ENCODE data around the gene OR5D16. TPM values are rescaled to one million over a fixed set of nuclear protein-coding genes. Genes with fewer than 3 reads are reported as not detected.

OR5D16 gene
- not detected for total RNA-seq (2021; fragmentation: NEBNext Ultra II Directional; extraction: Animal tissue kit (Norgen Biotek cat#: 25700))
- long read RNA-seq, result 0 reads

- peaks cover 4% of the 10 kb centered on the region; the same call in 1 of the 2 replicates for H3K36me3 Mint-ChIP-seq (ENCODE audit: low read depth)
- TF ChIP-seq, protein P1, sequence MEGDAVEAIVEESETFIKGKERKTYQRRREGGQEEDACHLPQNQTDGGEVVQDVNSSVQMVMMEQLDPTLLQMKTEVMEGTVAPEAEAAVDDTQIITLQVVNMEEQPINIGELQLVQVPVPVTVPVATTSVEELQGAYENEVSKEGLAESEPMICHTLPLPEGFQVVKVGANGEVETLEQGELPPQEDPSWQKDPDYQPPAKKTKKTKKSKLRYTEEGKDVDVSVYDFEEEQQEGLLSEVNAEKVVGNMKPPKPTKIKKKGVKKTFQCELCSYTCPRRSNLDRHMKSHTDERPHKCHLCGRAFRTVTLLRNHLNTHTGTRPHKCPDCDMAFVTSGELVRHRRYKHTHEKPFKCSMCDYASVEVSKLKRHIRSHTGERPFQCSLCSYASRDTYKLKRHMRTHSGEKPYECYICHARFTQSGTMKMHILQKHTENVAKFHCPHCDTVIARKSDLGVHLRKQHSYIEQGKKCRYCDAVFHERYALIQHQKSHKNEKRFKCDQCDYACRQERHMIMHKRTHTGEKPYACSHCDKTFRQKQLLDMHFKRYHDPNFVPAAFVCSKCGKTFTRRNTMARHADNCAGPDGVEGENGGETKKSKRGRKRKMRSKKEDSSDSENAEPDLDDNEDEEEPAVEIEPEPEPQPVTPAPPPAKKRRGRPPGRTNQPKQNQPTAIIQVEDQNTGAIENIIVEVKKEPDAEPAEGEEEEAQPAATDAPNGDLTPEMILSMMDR (IDR thresholded peaks at IDR 0.05), result no peak
- no peaks in the 10 kb centered on the region for H3K27me3 Mint-ChIP-seq (ENCODE audit: insufficient read depth)
- no peaks in the 10 kb centered on the region for H3K4me1 Mint-ChIP-seq (ENCODE audit: low read depth)
- no peak within 1 kb of the TSS for H3K4me3 Mint-ChIP-seq
- H3K27ac Mint-ChIP-seq, result no peak within 1 kb of the TSS
- no peak for DNase-seq
- H3K9me3 Mint-ChIP-seq, result peaks cover 12% of the 10 kb centered on the region
Observed at GRCh38 chr11:55838452-55838851, at the start of gene OR5D16. OR5D16 (plus strand) TSS chr11:55838752; CDS start chr11:55838752, 0 bp downstream.

DNA sequence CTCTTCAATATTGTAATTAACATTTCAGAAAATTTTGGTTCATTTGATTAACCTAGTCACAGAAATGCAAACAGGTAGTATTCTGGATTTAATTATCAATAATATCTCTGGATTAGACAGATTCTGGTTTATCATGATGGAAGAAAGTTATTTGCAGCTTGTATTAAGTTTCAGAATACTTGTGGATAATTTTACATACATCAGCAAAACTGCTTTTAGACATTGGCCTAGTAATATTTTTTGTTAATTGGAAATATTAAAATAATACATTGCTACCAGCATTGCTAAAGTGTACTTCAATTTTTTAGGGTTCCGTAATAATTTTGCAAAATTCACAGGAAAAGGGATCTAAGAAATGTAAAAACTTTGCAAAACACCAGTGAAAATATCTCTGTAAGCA is 46.9 kb upstream of the OR5D16 start:
- no peak for DNase-seq
- TF ChIP-seq, protein P1 (IDR thresholded peaks at IDR 0.05), result no peak
- Mint-ChIP-seq H3K27me3 (ENCODE audit: insufficient read depth) (no peaks in the 10 kb centered on the region), H3K27ac (no peak overlapping the region), H3K36me3 (ENCODE audit: low read depth) (no peaks in the 10 kb centered on the region), H3K9me3 (peaks cover 14% of the 10 kb centered on the region), H3K4me1 (ENCODE audit: low read depth) (no peaks in the 10 kb centered on the region), H3K4me3 (no peak overlapping the region)

DNA sequence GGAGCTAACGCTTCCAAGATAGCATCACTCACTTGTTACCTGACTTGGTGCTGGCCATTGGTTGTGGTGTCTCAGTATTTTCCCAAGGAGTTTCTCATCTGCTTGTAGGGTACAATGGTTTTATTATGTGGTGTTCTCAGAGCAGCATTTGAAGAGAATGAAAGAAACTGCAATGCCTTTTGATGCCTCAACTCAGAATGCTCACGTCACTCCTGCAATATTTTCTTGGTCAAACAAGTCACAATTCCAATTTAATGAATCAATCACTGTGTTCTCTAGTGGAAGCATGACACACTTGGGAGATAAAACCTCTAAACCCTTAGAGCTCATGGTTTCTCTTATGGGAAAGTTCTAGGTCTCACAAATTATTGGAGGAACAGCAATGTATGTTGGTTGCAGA is 45.2 kb upstream of the OR5D16 start:
- H3K4me3 Mint-ChIP-seq, result no peak overlapping the region
- no peak overlapping the region for H3K27ac Mint-ChIP-seq
- TF ChIP-seq, protein P1 (IDR thresholded peaks at IDR 0.05), result no peak
- H3K27me3 Mint-ChIP-seq (ENCODE audit: insufficient read depth), result no peaks in the 10 kb centered on the region
- H3K4me1 Mint-ChIP-seq (ENCODE audit: low read depth), result no peaks in the 10 kb centered on the region
- H3K36me3 Mint-ChIP-seq (ENCODE audit: low read depth), result no peaks in the 10 kb centered on the region
- no peak for DNase-seq
- peaks cover 14% of the 10 kb centered on the region for H3K9me3 Mint-ChIP-seq

DNA sequence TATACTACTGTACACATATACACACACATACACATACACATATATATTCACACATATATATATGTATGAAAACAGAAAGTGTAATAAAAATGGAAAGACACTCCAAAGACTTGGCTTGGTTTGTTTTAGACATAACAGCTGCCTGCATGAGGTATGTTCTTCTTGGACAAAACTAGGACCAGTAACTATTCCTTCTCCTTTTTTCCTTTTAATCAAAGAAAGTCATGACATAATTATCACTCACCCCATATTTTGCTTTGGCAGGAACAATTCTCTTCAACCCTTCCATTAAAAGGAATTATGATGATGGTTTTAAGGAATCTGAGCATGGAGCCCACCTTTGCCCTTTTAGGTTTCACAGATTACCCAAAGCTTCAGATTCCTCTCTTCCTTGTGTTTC is 43.3 kb upstream of the OR5D16 start, which contains the start of gene OR5D14:
Gene OR5D14, plus strand, starts transcription at position 301 of the 400 bp plus-strand sequence. Its CDS starts 0 bp downstream, at position 301.
- peaks cover 19% of the 10 kb centered on the region for H3K9me3 Mint-ChIP-seq
- H3K4me3 Mint-ChIP-seq, result no peak within 1 kb of the TSS
- no peaks in the 10 kb centered on the region for H3K4me1 Mint-ChIP-seq (ENCODE audit: low read depth)
- H3K27me3 Mint-ChIP-seq (ENCODE audit: insufficient read depth), result no peaks in the 10 kb centered on the region
- DNase-seq, result no peak
- TF ChIP-seq, protein P1 (IDR thresholded peaks at IDR 0.05), result no peak
- no peak within 1 kb of the TSS for H3K27ac Mint-ChIP-seq
- H3K36me3 Mint-ChIP-seq (ENCODE audit: low read depth), result no peaks in the 10 kb centered on the region

DNA sequence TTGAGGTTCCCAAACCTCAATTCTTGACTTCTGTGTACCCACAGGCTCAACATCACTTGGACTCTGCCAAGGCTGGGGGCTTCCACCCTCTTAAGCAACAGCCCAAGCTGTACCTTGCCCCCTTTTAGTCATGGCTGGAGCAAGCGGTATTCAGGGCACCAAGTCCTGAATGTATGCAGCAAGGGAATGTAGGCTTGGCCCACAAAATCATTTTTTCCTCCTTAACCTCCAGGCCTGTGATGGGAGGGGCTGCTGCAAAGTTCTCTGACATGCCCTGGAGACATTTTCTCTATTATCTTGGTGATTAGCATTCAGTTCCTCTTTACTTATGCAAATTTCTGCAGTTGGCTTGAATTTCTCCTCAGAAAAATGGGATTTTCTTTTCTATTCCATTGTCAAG is 32.3 kb upstream of the OR5D16 start:
- DNase-seq, result no peak
- no peaks in the 10 kb centered on the region for H3K36me3 Mint-ChIP-seq (ENCODE audit: low read depth)
- no peak overlapping the region for H3K4me3 Mint-ChIP-seq
- TF ChIP-seq, protein P1 (IDR thresholded peaks at IDR 0.05), result no peak
- H3K27me3 Mint-ChIP-seq (ENCODE audit: insufficient read depth), result no peaks in the 10 kb centered on the region
- peaks cover 21% of the 10 kb centered on the region; the same call in 1 of the 2 replicates for H3K9me3 Mint-ChIP-seq
- H3K4me1 Mint-ChIP-seq (ENCODE audit: low read depth), result no peaks in the 10 kb centered on the region
- no peak overlapping the region for H3K27ac Mint-ChIP-seq
